ENCODE data around the gene TMEM119. TPM values are rescaled to one million over a fixed set of nuclear protein-coding genes. Genes with fewer than 3 reads are reported as not detected.
"Not testable (repeated sequence)": the region's sequence is repeated elsewhere in the genome, so short reads cannot be mapped to it uniquely, and the experiment has no call there.

The TMEM119 gene
- total and polyA plus RNA-seq, 8 donors: 1.0 to 18.8 (median 2.1) TPM

DNA sequence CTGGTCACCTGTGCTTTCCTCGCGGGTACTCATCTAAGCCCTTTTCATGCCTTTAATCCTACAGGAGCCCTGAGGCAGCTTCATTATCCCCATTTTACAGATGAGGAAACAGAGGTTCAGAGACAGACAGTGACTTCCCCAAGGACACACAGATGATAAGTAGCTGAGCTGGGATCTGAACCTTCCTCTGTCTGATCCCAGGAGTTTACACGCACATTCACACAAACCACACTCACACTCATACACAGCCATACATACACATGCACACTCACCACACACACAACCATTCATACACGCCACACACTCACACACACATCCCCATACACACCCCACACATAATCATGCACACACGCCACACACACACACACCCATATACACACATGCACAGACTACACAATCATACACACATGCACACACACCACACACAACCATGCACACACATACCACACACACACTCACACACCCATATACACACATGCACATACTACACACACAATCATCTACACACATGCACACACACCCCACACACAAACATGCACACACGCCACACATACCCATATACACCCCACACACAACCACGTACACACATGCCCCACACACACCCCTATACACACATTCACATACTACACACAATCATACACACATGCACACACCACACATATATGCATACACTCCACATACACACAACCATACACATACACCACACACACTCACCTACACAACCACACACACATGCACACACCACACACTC is 2.7 kb downstream of the TMEM119 start:
- ATAC-seq (no peak), DNase-seq (no peak), FAIRE-seq (no peak)
- no peaks in the 10 kb centered on the region for H3K36me3 ChIP-seq
- intact Hi-C loops (cut with DNase I): no loop called here
- H3K4me1 ChIP-seq: no peaks in the 10 kb centered on the region
- H3K27me3 ChIP-seq: no peaks in the 10 kb centered on the region
- H3K9me3 ChIP-seq: no peaks in the 10 kb centered on the region
- H3K4me3 ChIP-seq: no peak overlapping the region
- TF ChIP-seq, protein P1, sequence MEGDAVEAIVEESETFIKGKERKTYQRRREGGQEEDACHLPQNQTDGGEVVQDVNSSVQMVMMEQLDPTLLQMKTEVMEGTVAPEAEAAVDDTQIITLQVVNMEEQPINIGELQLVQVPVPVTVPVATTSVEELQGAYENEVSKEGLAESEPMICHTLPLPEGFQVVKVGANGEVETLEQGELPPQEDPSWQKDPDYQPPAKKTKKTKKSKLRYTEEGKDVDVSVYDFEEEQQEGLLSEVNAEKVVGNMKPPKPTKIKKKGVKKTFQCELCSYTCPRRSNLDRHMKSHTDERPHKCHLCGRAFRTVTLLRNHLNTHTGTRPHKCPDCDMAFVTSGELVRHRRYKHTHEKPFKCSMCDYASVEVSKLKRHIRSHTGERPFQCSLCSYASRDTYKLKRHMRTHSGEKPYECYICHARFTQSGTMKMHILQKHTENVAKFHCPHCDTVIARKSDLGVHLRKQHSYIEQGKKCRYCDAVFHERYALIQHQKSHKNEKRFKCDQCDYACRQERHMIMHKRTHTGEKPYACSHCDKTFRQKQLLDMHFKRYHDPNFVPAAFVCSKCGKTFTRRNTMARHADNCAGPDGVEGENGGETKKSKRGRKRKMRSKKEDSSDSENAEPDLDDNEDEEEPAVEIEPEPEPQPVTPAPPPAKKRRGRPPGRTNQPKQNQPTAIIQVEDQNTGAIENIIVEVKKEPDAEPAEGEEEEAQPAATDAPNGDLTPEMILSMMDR (IDR thresholded peaks at IDR 0.05): no peak
- WGBS, 2 donors: 81 to 98% methylated on average over 7 of the region's 7 CpGs
- no peak overlapping the region for H3K27ac ChIP-seq

DNA sequence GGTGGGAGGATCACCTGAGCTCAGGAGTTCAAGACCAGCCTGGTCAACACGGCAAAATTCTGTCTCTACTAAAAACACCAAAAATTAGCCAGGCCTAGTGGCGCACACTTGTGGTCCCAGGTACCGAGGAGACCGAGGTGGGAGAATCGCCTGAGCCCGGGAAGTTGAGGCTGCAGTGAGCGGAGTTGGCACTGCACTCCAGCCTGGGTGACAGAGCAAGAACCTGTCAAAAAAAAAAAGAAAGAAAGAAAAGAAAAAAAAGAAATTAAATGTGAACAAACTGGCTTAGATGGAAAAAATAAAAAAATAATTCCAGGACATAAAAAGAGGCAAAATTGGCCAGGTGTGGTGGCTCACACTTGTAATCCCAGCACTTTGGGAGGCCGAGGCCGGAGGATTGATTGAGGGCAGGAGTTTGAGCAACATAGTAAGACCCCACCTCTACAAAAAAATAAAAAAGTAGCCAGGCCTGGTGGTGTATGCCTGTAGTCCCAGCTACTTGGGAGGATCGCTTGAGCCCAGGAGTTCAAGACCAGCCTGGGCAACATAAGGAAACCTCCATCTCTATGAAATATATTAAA is 3.5 kb downstream of the TMEM119 start:
- Histone ChIP-seq H3K4me3 (no peak overlapping the region), H3K27ac (no peak overlapping the region), H3K36me3 (no peaks in the 10 kb centered on the region), H3K27me3 (no peaks in the 10 kb centered on the region), H3K4me1 (no peaks in the 10 kb centered on the region), H3K9me3 (no peaks in the 10 kb centered on the region)
- DNase-seq (no peak), FAIRE-seq (no peak), ATAC-seq (no peak)
- TF ChIP-seq, protein P1 (IDR thresholded peaks at IDR 0.05): no peak
- WGBS, 2 donors: 93 to 95% methylated on average over 10 of the region's 10 CpGs
- intact Hi-C loops (cut with DNase I): no loop called here

DNA sequence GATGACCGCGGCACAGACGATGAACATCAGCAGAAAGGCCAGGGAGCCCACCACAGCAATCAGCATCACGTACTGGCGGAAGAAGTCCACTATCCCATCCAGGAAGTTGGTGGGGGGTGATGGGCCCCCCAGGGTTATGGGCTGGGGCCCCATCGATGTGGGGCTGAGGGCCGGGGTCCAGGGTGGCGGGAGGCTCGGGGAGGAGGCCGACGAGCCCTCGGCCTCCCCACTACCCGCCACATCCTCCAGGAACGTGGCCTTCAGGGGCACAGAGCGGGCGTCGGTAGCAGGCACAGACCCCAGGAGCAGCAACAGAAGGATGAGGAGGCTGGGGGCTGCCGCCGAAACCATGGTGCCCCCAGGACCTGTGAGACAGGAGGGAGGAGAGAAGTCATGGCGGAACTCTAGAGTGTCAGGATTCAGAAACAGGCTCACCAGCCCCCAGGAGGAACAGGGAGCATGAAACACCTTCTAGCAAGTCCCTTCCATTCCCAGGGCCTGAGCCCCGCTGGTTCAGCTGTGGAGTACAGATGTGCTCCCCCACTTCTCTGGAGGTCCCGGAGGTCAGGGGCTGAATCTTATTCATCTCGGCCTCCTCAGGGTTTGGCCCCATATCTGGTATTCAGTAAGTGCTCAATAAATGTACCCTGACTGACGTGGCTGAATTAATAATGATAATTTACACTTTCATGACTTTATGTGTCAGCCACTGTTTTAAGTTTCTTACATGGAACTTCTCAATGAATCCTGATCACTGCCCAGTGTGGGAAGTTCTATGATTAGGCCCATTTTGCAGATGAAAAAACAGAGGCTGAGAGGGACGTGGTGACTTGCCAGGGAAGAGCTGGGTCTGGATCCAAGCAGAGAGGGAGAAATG is 5.6 kb downstream of the TMEM119 start:
- TF ChIP-seq, protein P1 (IDR thresholded peaks at IDR 0.05): no peak

DNA sequence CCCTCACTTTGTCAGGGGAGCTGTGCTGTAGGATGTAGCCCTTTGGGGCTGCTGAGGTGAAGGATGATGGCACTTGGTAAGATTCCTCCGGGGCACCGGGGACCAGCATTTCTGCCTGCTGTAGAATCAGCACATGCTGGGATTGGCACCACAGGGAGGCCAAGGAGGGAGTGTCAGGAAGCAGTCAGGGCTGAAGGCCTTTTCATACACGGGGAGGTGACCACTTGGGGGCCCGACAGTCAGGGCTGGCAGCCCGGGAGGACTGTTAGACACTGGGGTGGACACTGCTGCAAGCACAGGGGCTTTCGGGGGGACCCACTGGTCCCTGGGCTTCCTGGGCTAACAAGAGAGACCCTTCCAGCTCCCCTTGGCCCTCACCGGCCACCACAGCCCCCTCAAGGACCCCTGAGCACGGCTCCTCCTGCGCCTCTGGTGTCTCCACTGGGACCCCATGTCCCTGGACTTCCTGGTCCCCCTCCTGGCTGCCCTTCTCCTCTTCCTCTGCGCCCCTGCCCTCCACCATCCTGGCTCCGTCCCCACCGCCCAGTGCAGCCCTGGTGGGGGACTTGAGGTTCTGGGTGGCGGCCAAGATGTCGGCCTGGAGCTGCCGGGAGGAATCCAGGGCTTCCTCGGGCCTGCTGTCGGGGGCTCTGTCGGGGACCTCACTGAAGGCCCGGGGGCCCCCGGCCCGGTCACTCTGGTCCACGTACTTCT is 6.5 kb downstream of the TMEM119 start:
- Histone ChIP-seq H3K36me3 (no peaks in the 10 kb centered on the region), H3K9me3 (no peaks in the 10 kb centered on the region), H3K27ac (no peak overlapping the region), H3K27me3 (no peaks in the 10 kb centered on the region), H3K4me3 (no peak overlapping the region), H3K4me1 (no peaks in the 10 kb centered on the region)
- TF ChIP-seq, protein P1 (IDR thresholded peaks at IDR 0.05): no peak
- DNase-seq: no peak
- 74 to 81% methylated on average over 20 to 22 of the region's 22 CpGs for WGBS, 2 donors
- ATAC-seq: no peak
- intact Hi-C loops (cut with DNase I): no loop called here
- FAIRE-seq: no peak

More for the DNA sequence above, 5.6 kb downstream of the TMEM119 start:
- DNase-seq: no peak
- no peak overlapping the region for H3K27ac ChIP-seq
- H3K27me3 ChIP-seq: no peaks in the 10 kb centered on the region
- H3K36me3 ChIP-seq: no peaks in the 10 kb centered on the region
- H3K9me3 ChIP-seq: no peaks in the 10 kb centered on the region
- WGBS, 2 donors: 87 to 95% methylated on average over 20 to 25 of the region's 25 CpGs
- intact Hi-C loops (cut with DNase I): no loop called here
- H3K4me1 ChIP-seq: no peaks in the 10 kb centered on the region
- FAIRE-seq: no peak
- no peak for ATAC-seq
- H3K4me3 ChIP-seq: no peak overlapping the region

DNA sequence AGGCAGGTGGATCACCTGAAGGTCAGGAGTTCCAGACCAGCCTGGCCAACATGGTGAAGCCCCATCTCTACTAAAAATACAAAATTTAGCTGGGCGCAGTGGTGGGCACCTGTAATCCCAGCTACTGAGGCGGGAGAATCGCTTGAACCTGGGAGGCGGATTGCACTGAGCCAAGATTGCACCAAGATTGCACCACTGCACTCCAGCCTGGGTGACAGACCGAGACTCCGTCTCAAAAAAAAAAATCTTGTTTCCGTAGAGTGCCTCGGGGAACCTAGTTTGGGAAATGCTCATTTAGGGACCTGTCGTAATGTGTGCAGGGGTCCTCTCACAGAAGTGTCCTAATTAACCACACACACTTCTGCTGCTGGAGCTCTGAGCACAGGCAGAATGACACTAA is 7.4 kb downstream of the TMEM119 start:
- DNase-seq; H3K27me3 ChIP-seq; H3K9me3 ChIP-seq; H3K4me3 ChIP-seq; H3K36me3 ChIP-seq; H3K27ac ChIP-seq; FAIRE-seq; H3K4me1 ChIP-seq; ATAC-seq; intact Hi-C loops (cut with DNase I): not testable (repeated sequence)
- WGBS, 2 donors: 85 to 92% methylated on average over 9 of the region's 9 CpGs

Data from pancreas (tissue), 10 donors.